ENCODE data around the gene STPG4.

Gene STPG4

DNA sequence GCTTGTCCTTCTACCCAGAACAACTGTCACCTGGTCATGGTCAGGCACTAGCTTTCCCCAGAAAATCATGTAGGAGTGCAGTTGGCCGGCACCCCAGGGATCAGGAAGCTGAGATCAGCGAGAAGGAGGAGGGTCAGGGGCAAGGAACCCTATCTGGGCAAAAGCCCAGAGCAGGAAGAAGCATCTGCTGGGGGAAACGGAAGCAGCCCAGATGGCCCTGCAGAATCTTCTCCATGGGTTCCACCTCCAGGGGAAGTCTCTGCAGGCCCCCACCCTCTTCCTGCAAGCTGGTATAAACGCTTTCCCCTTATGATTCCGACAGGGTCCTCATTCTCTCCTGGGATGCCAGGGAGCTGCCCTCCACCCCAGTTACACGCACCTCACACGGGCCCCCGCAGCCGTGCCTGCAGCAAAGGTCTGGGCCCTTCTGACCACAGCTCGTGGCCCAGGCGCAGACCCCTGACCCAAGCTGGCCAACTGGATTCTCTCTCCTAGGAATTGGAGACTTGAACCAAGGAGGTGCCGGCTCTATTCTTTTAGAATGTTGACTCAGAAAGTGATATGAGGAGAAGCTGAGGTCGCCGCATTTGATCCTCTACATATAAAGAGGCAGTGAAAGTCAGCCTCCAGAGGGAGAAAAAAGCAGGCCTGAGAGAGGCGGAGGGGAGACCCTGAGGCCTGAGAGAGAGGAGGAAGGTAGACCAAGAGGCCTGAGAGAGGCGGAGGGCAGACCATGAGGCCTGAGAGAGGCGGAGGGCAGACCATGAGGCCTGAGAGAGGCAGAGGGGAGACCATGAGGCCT lies 71.0 kb downstream of the STPG4 start:
- H3K27ac ChIP-seq (ENCODE audit: low read depth, low read length): peak overlapping the region; percentile 57
- peak overlapping the region in 1 of 5 donors; percentile 3 for H3K4me3 ChIP-seq (ENCODE audit: low read depth in 1 of 5, low read length in 5 of 5)
- no peaks in the 10 kb centered on the region for H3K9me3 ChIP-seq (ENCODE audit: control insufficient read depth in 5 of 5, low read length in 5 of 5)
- no peaks in the 10 kb centered on the region for H3K36me3 ChIP-seq (ENCODE audit: control insufficient read depth in 5 of 5, insufficient read depth in 5 of 5, low read length in 5 of 5)
- H3K27me3 ChIP-seq (ENCODE audit: control insufficient read depth in 5 of 5, insufficient read depth in 4 of 5, low read length in 5 of 5): no peaks in the 10 kb centered on the region
- H3K4me1 ChIP-seq (ENCODE audit: control insufficient read depth in 5 of 5, insufficient read depth in 5 of 5, low read length in 5 of 5): peaks cover 26 to 77% (median 73%) of the 10 kb centered on the region in 5 donors
- H3K9ac ChIP-seq (ENCODE audit: low read length in 5 of 5): peak overlapping the region in 2 of 5 donors; percentile 2 to 43

- Histone ChIP-seq H3K4me3 (ENCODE audit: low read depth in 1 of 5, low read length in 5 of 5) (peak overlapping the region in 1 of 5 donors; percentile 3), H3K36me3 (ENCODE audit: control insufficient read depth in 5 of 5, insufficient read depth in 5 of 5, low read length in 5 of 5) (no peaks in the 10 kb centered on the region), H3K9me3 (ENCODE audit: control insufficient read depth in 5 of 5, low read length in 5 of 5) (no peaks in the 10 kb centered on the region), H3K27ac (ENCODE audit: low read depth, low read length) (peak overlapping the region; percentile 57), H3K4me1 (ENCODE audit: control insufficient read depth in 5 of 5, insufficient read depth in 5 of 5, low read length in 5 of 5) (peaks cover 26 to 77% (median 73%) of the 10 kb centered on the region in 5 donors), H3K9ac (ENCODE audit: low read length in 5 of 5) (no peak overlapping the region), H3K27me3 (ENCODE audit: control insufficient read depth in 5 of 5, insufficient read depth in 4 of 5, low read length in 5 of 5) (no peaks in the 10 kb centered on the region)
These were observed 71.6 kb downstream of the STPG4 start for GRCh38 chr2:47083485-47083884.

DNA sequence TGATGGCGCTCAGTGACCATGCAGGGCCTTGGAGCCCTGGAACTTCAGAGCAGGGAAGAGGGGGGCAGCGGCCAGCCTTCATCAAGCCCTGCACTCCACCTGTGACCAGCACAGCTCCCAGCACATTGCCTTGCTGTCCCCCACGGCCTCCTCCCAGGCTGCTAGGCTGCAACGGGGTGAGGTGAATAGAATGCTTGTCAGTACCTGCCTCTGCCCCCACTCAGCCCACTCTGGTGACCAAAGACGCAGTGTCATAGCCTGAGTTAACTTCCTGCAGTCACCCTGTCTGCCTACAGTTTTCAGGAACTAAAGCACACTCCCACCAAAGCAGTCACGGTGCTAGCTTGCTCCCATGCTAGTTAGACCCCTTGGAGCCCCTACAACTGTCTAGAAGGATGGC lies 72.1 kb downstream of the STPG4 start:
- Histone ChIP-seq H3K4me3 (ENCODE audit: low read depth in 1 of 5, low read length in 5 of 5) (peak overlapping the region in 1 of 5 donors; percentile 3), H3K9me3 (ENCODE audit: control insufficient read depth in 5 of 5, low read length in 5 of 5) (no peaks in the 10 kb centered on the region), H3K4me1 (ENCODE audit: control insufficient read depth in 5 of 5, insufficient read depth in 5 of 5, low read length in 5 of 5) (peaks cover 24 to 72% (median 70%) of the 10 kb centered on the region in 5 donors), H3K27ac (ENCODE audit: low read depth, low read length) (peak overlapping the region; percentile 57), H3K27me3 (ENCODE audit: control insufficient read depth in 5 of 5, insufficient read depth in 4 of 5, low read length in 5 of 5) (no peaks in the 10 kb centered on the region), H3K9ac (ENCODE audit: low read length in 5 of 5) (no peak overlapping the region), H3K36me3 (ENCODE audit: control insufficient read depth in 5 of 5, insufficient read depth in 5 of 5, low read length in 5 of 5) (no peaks in the 10 kb centered on the region)

GRCh38 chr2:47080888-47081301 lies 74.2 kb downstream of the STPG4 start:
- peaks cover 15 to 74% (median 71%) of the 10 kb centered on the region in 5 donors for H3K4me1 ChIP-seq (ENCODE audit: control insufficient read depth in 5 of 5, insufficient read depth in 5 of 5, low read length in 5 of 5)
- H3K4me3 ChIP-seq (ENCODE audit: low read depth in 1 of 5, low read length in 5 of 5): no peak overlapping the region
- H3K9ac ChIP-seq (ENCODE audit: low read length in 5 of 5): no peak overlapping the region
- H3K27ac ChIP-seq (ENCODE audit: low read depth, low read length): no peak overlapping the region
- H3K36me3 ChIP-seq (ENCODE audit: control insufficient read depth in 5 of 5, insufficient read depth in 5 of 5, low read length in 5 of 5): no peaks in the 10 kb centered on the region
- H3K27me3 ChIP-seq (ENCODE audit: control insufficient read depth in 5 of 5, insufficient read depth in 4 of 5, low read length in 5 of 5): no peaks in the 10 kb centered on the region
- no peaks in the 10 kb centered on the region for H3K9me3 ChIP-seq (ENCODE audit: control insufficient read depth in 5 of 5, low read length in 5 of 5)

DNA sequence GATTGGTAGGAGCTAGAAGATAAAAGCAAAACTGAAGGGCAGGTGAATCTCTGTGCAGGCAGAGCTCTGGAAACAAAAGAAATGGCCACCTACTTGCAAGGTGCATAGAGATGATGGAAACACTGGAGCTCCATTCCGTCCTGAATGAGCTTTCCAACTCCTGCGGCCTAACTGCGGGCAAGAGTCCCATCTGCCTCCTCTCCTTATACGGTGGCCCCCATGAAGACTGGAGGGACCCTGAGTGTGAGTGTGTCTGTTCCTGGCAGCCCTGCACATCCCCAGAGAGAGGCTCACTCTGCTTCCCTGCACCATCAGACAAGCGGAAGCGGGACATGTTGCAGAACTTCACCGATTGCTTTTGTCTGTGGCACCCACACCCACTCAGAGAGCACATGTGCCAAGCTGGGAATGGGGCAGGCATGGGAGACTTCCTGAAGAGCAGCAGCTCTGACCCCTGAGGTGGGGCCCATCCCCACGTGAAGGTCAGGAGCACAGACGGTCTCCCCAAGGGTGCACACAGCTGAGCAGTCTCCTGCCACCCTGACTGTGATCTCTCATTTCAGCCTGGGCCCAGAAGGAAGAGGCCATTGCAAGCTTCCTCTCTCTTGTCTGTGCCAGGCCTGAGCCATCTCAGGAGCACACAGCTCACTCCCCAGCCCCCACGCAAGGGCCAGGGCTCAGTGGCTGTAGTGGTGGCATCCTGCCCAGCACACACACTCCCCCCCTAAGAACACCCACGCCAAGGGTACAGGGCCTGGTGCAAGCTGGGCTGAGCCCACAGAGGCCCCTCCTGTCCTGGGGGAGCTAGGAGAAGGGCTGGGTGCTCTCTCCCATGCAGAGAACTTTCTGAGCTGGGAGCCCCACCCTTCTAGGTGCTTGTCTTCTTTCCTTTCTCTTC lies 75.3 kb downstream of the STPG4 start:
- Histone ChIP-seq H3K27me3 (ENCODE audit: control insufficient read depth in 5 of 5, insufficient read depth in 4 of 5, low read length in 5 of 5) (no peaks in the 10 kb centered on the region), H3K36me3 (ENCODE audit: control insufficient read depth in 5 of 5, insufficient read depth in 5 of 5, low read length in 5 of 5) (peaks cover 0 to 2% (median 0%) of the 10 kb centered on the region in 5 donors), H3K4me1 (ENCODE audit: control insufficient read depth in 5 of 5, insufficient read depth in 5 of 5, low read length in 5 of 5) (peaks cover 13 to 74% (median 69%) of the 10 kb centered on the region in 5 donors), H3K9me3 (ENCODE audit: control insufficient read depth in 5 of 5, low read length in 5 of 5) (no peaks in the 10 kb centered on the region), H3K27ac (ENCODE audit: low read depth, low read length) (no peak overlapping the region), H3K4me3 (ENCODE audit: low read depth in 1 of 5, low read length in 5 of 5) (no peak overlapping the region), H3K9ac (ENCODE audit: low read length in 5 of 5) (peak overlapping the region in 1 of 5 donors; percentile 8)

DNA sequence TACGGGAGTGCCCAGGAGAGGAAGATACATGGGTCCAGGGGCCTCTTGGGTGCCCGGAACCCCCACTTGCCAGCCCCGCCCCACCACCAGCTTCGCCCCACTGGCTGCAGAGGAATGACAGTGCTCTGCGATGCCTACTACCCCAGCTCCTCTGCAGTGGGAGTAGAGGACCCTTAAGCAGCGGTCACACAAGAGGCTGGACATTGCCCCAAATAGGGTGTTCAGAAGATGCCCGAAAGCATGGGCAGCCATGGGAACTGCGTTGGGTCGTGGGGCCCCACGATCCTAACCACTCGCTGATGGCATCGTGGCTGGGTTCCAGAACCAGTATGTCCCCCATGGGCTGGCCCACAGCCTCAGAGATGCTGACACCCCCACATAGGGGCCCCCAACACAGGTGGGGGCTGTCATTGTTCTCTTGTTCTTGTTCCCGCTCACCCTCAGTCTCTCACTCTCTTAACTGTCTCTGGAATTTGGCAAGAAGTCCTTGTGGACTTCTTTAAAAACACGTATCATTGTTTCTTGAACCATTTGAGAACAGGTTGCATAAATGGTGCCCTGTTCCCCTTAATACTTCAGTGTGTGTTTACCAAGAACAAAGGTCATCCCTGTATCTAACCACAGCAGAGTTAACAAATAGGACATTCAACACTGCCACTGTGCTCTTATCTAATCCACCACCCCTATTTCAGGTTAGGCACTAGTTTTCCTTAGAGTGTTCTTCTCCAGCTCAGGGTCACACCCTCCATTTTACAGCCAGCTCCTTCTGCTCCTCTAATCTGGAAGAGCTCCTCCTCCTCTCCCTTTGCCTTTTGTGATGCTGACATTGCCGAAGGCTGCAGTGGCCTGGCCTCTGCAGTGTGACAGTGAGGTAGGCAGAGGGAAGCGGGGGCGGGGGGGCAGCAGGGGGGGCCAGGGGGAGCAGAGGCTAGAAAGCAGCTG lies 76.3 kb downstream of the STPG4 start:
- H3K9me3 ChIP-seq (ENCODE audit: control insufficient read depth in 5 of 5, low read length in 5 of 5): no peaks in the 10 kb centered on the region
- peaks cover 13 to 78% (median 70%) of the 10 kb centered on the region in 5 donors for H3K4me1 ChIP-seq (ENCODE audit: control insufficient read depth in 5 of 5, insufficient read depth in 5 of 5, low read length in 5 of 5)
- no peak overlapping the region for H3K9ac ChIP-seq (ENCODE audit: low read length in 5 of 5)
- H3K4me3 ChIP-seq (ENCODE audit: low read depth in 1 of 5, low read length in 5 of 5): peak overlapping the region in 1 of 5 donors; percentile 6
- no peaks in the 10 kb centered on the region for H3K27me3 ChIP-seq (ENCODE audit: control insufficient read depth in 5 of 5, insufficient read depth in 4 of 5, low read length in 5 of 5)
- H3K27ac ChIP-seq (ENCODE audit: low read depth, low read length): no peak overlapping the region
- peaks cover 0 to 11% (median 7%) of the 10 kb centered on the region in 5 donors for H3K36me3 ChIP-seq (ENCODE audit: control insufficient read depth in 5 of 5, insufficient read depth in 5 of 5, low read length in 5 of 5)

GRCh38 chr2:47077442-47078117 lies 77.5 kb downstream of the STPG4 start:
- H3K4me3 ChIP-seq (ENCODE audit: low read depth in 1 of 5, low read length in 5 of 5): no peak overlapping the region
- H3K36me3 ChIP-seq (ENCODE audit: control insufficient read depth in 5 of 5, insufficient read depth in 5 of 5, low read length in 5 of 5): peaks cover 0 to 17% (median 15%) of the 10 kb centered on the region in 5 donors
- H3K27ac ChIP-seq (ENCODE audit: low read depth, low read length): peak overlapping the region; percentile 39
- no peaks in the 10 kb centered on the region for H3K27me3 ChIP-seq (ENCODE audit: control insufficient read depth in 5 of 5, insufficient read depth in 4 of 5, low read length in 5 of 5)
- no peaks in the 10 kb centered on the region for H3K9me3 ChIP-seq (ENCODE audit: control insufficient read depth in 5 of 5, low read length in 5 of 5)
- H3K4me1 ChIP-seq (ENCODE audit: control insufficient read depth in 5 of 5, insufficient read depth in 5 of 5, low read length in 5 of 5): peaks cover 19 to 79% (median 72%) of the 10 kb centered on the region in 5 donors
- H3K9ac ChIP-seq (ENCODE audit: low read length in 5 of 5): no peak overlapping the region

- H3K9me3 ChIP-seq (ENCODE audit: control insufficient read depth in 5 of 5, low read length in 5 of 5): no peaks in the 10 kb centered on the region
- H3K9ac ChIP-seq (ENCODE audit: low read length in 5 of 5): peak overlapping the region in 1 of 5 donors; percentile 48
- H3K4me3 ChIP-seq (ENCODE audit: low read depth in 1 of 5, low read length in 5 of 5): no peak overlapping the region
- H3K27me3 ChIP-seq (ENCODE audit: control insufficient read depth in 5 of 5, insufficient read depth in 4 of 5, low read length in 5 of 5): no peaks in the 10 kb centered on the region
- H3K4me1 ChIP-seq (ENCODE audit: control insufficient read depth in 5 of 5, insufficient read depth in 5 of 5, low read length in 5 of 5): peaks cover 21 to 86% (median 79%) of the 10 kb centered on the region in 5 donors
- peak overlapping the region; percentile 50 for H3K27ac ChIP-seq (ENCODE audit: low read depth, low read length)
- peaks cover 0 to 17% (median 15%) of the 10 kb centered on the region in 5 donors for H3K36me3 ChIP-seq (ENCODE audit: control insufficient read depth in 5 of 5, insufficient read depth in 5 of 5, low read length in 5 of 5)
These were observed 78.3 kb downstream of the STPG4 start for GRCh38 chr2:47076586-47077441.

All from subcutaneous abdominal adipose tissue (tissue), 5 donors.